ENCODE data around the gene PCYT2. TPM values are rescaled to one million over a fixed set of nuclear protein-coding genes. Genes with fewer than 3 reads are reported as not detected.

Gene PCYT2
- total and polyA plus RNA-seq, 2 donors (not counting 1 experiment from before 2014, with no cell fraction given) = 33.4 to 34.9 TPM

DNA sequence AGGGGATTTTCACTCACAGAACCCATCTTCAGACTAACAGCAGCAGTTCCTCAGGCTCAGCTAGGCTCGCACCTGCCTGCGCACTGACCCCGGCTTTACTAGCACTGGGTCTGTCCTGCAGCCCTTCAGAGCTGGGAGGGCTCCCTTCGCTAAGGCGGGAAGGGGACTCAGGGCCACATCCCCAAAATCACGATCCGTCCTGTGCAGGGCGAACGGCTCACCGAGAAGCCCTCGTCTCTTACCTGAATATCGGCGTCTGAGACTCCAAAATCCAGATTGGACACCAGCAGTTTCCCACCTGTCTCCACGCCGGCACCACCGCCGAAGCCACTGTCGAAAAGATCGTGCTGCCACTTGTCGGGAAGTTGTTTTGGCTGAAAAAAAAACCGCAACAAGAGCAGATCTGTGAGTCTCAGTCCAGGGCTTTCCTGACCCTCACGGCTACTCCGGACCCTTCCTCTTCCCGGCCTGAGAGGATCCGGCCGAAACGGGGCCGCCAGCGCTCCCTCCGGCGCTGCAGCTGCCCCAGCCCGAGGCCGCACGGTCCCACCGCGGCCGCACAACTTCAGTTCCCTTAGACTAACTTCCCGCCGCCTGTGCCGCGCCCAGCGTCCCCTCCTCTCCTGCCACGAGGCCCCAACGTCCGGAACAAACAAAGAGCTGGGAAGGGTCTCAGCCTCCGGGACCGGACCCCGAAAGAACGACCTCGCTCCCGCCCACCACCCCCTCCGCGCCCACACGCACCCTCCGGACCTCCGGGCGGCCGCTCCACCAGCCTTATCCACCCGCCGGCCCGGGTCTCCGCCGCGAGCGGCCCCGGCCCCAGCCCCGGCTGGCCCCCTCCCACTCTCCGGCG, 20.5 kb downstream of the PCYT2 start:
- Histone ChIP-seq H3K4me3 (ENCODE audit: control extremely low read depth in 1 of 5, extremely low read depth in 1 of 5, insufficient read depth in 1 of 5, low read depth in 2 of 5, low read length in 4 of 5) (peak overlapping the region; percentile 4 to 71 (median 62)), H3K79me2 (ENCODE audit: control insufficient read depth, insufficient read depth, low read length) (peaks cover 50% of the 10 kb centered on the region), H3K36me3 (replicated peaks in 1 of 2; ENCODE audit: control extremely low read depth in 1 of 2, control insufficient read depth in 1 of 2, extremely low read depth in 1 of 2, insufficient read depth in 2 of 2, low read length in 1 of 2) (peaks cover 2 to 45% of the 10 kb centered on the region in 2 experiments), H3K9me3 (ENCODE audit: control extremely low read depth in 1 of 3, control insufficient read depth in 2 of 3, insufficient read depth in 1 of 3, low read length in 2 of 3) (no peaks in the 10 kb centered on the region), H3K9ac (ENCODE audit: low read length) (peak overlapping the region; percentile 84), H3K27ac (ENCODE audit: low read length in 2 of 2) (peak overlapping the region; percentile 34 to 83), H3K4me2 (replicated peaks; ENCODE audit: low read depth, low read length, poor library complexity, severe bottlenecking) (peak overlapping the region; percentile 93), H3K27me3 (replicated peaks in 1 of 4; ENCODE audit: control extremely low read depth in 1 of 4, control insufficient read depth in 3 of 4, insufficient read depth in 4 of 4, low read length in 3 of 4) (no peaks in the 10 kb centered on the region), H2AFZ (ENCODE audit: insufficient read depth, low read depth, low read length, poor library complexity, severe bottlenecking) (peak overlapping the region; percentile 38), H4K20me1 (ENCODE audit: control insufficient read depth, insufficient read depth, low read length, poor library complexity, severe bottlenecking) (peaks cover 7% of the 10 kb centered on the region), H3K4me1 (ENCODE audit: control insufficient read depth in 2 of 2, insufficient read depth in 2 of 2, low read length in 2 of 2) (peaks cover 10 to 25% of the 10 kb centered on the region in 2 donors)
- Mint-ChIP-seq H3K27me3 (no peaks in the 10 kb centered on the region), H3K27ac (peak overlapping the region; percentile 88), H3K9me3 (ENCODE audit: insufficient read depth) (no peaks in the 10 kb centered on the region), H3K4me3 (peak overlapping the region; percentile 83), H3K4me1 (peaks cover 19% of the 10 kb centered on the region)
- 11% methylated on average over 65 of the region's 69 CpGs for WGBS (ENCODE audit: insufficient coverage)
- POLR2A ChIA-PET = interaction anchor here (1.0 kb wide), 1 partner anchor 207 kb away, joined by 3 read pairs; the partner anchor contains the start of genes ARL16 and HGS
- DNase-seq = peak; percentile 55
- ATAC-seq (ENCODE audit: low read depth) = no peak
- CTCF ChIA-PET = interaction anchor here (0.7 kb wide), 1 partner anchor 18 kb away, joined by 3 read pairs; no protein-coding TSS in a partner anchor
- TF ChIP-seq EZH2 (IDR thresholded peaks at IDR 0.05; ENCODE audit: borderline replicate concordance, insufficient read depth, low read depth, low read length, poor library complexity, severe bottlenecking) = no peak
- TF ChIP-seq, protein P1, sequence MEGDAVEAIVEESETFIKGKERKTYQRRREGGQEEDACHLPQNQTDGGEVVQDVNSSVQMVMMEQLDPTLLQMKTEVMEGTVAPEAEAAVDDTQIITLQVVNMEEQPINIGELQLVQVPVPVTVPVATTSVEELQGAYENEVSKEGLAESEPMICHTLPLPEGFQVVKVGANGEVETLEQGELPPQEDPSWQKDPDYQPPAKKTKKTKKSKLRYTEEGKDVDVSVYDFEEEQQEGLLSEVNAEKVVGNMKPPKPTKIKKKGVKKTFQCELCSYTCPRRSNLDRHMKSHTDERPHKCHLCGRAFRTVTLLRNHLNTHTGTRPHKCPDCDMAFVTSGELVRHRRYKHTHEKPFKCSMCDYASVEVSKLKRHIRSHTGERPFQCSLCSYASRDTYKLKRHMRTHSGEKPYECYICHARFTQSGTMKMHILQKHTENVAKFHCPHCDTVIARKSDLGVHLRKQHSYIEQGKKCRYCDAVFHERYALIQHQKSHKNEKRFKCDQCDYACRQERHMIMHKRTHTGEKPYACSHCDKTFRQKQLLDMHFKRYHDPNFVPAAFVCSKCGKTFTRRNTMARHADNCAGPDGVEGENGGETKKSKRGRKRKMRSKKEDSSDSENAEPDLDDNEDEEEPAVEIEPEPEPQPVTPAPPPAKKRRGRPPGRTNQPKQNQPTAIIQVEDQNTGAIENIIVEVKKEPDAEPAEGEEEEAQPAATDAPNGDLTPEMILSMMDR (IDR thresholded peaks at IDR 0.05) = no peak
- intact Hi-C loops (cut with micrococcal nuclease) = loop anchor here (1.0 to 5.0 kb wide), 7 partner anchors 20 to 207 kb away; partner anchors contain the start of genes ARL16, MAFG, MCRIP1 and MRPL12
